Uterus (tissue), 4 donors: ENCODE data around the gene LINGO4. TPM values are rescaled to one million over a fixed set of nuclear protein-coding genes. Genes with fewer than 3 reads are reported as not detected.

Experiments
- DNase-seq, 2 donors: peaks; one replicate each; pipeline ENCODE4 v3.0.0-alpha.2; 2019 to 2020
- H3K27ac ChIP-seq, 2 donors: fragments of 200-600 bp; sonication (generic); 1 replicate in 1 of 2; 2 replicates in 1 of 2; pipeline ENCODE4 v1.5.1; 2016 to 2018
- H3K27me3 ChIP-seq, 2 donors: fragments of 200-600 bp; sonication (generic); one replicate each; pipeline ENCODE4 v1.5.1; 2018 to 2019; ENCODE audit warnings: control low read depth in 1 of 2
- H3K36me3 ChIP-seq, 2 donors: fragments of 200-600 bp; sonication (generic); one replicate each; pipeline ENCODE4 v1.5.1; 2019; ENCODE audit warnings: control low read depth in 1 of 2
- H3K4me1 ChIP-seq, 2 donors: fragments of 200-600 bp; sonication (generic); one replicate each; pipeline ENCODE4 v1.5.1; 2018 to 2019; ENCODE audit warnings: control low read depth in 1 of 2
- H3K4me3 ChIP-seq, 2 donors: fragments of 200-600 bp; sonication (generic); 1 replicate in 1 of 2; 2 replicates in 1 of 2; pipeline ENCODE4 v1.5.1; 2018 to 2019; ENCODE audit warnings: mild to moderate bottlenecking in 1 of 2
- H3K9me3 ChIP-seq, 2 donors: fragments of 200-600 bp; sonication (generic); one replicate each; pipeline ENCODE4 v1.5.1; 2019; ENCODE audit warnings: control low read depth in 1 of 2
- POLR2A ChIP-seq, 2 donors: fragments of 450-650 bp; IDR thresholded peaks; one replicate each; pipeline ENCODE4 v1.6.1; 2016; ENCODE audit warnings: antibody characterized with exemption in 2 of 2, mild to moderate bottlenecking in 1 of 2, moderate library complexity in 1 of 2
- intact Hi-C: fragments of 100-400 bp; cut with DNase I; formaldehyde crosslinking; loops from one replicate; pipeline ENCODE4 v1.15.1; 2023; ENCODE audit warnings: low total_unique reads
- total RNA-seq, 4 donors: library from RNA; depleted of rRNA in 3 of 4; stranded (reverse); fragments of >200 nt in 3 of 4; gene quantifications; one replicate each; pipeline versions ENCODE4 v1.1.0 to v1.2.4, GENCODE V29; 2014 to 2023
- TF ChIP-seq, protein P1 (sequence below), 4 experiments: fragments of 200-600 bp in 2 of 4; fragments of 450-650 bp in 2 of 4; sonication (generic) in 2 of 4; IDR thresholded peaks; one replicate each; pipeline ENCODE4 v1.5.1; 2016 to 2019; ENCODE audit warnings: antibody characterized with exemption in 4 of 4, mild to moderate bottlenecking in 2 of 4, moderate library complexity in 1 of 4
- donor health status: DM: yes; HTN: yes; CAD: no.

Gene LINGO4
- total RNA-seq, 4 donors from 2014 or later = 0.14 TPM; not detected in 3

- no peak overlapping the region for H3K27ac ChIP-seq
- H3K9me3 ChIP-seq = no peaks in the 10 kb centered on the region
- no peak for DNase-seq
- no peaks in the 10 kb centered on the region for H3K4me1 ChIP-seq
- H3K36me3 ChIP-seq = no peaks in the 10 kb centered on the region
- TF ChIP-seq, protein P1, sequence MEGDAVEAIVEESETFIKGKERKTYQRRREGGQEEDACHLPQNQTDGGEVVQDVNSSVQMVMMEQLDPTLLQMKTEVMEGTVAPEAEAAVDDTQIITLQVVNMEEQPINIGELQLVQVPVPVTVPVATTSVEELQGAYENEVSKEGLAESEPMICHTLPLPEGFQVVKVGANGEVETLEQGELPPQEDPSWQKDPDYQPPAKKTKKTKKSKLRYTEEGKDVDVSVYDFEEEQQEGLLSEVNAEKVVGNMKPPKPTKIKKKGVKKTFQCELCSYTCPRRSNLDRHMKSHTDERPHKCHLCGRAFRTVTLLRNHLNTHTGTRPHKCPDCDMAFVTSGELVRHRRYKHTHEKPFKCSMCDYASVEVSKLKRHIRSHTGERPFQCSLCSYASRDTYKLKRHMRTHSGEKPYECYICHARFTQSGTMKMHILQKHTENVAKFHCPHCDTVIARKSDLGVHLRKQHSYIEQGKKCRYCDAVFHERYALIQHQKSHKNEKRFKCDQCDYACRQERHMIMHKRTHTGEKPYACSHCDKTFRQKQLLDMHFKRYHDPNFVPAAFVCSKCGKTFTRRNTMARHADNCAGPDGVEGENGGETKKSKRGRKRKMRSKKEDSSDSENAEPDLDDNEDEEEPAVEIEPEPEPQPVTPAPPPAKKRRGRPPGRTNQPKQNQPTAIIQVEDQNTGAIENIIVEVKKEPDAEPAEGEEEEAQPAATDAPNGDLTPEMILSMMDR (IDR thresholded peaks at IDR 0.05) = no peak
- no peak for TF ChIP-seq POLR2A (IDR thresholded peaks at IDR 0.05)
- intact Hi-C loops = no loop called here
- no peak overlapping the region for H3K4me3 ChIP-seq
- no peaks in the 10 kb centered on the region for H3K27me3 ChIP-seq
Observed at GRCh38 chr1:151825204-151825603, 20.0 kb upstream of the LINGO4 start.

DNA sequence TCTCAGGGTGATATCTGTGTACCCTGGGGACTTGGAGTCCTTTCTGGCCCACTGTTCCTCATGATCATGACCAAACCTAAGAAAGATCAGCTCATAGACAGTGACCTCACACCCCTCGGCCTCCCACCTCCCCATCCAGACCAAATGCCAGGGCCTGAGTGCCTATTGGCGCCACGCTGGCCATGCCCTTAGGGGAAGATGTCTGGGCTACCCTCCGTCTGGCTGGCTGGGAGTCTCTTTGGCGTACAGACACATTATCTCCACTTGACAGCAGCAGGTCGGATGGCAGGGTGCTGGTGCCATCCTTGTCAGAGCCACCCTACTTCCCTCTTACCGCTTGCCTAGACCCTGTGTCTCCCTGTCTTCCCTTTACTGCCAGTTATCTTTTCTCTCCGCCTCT lies 18.0 kb upstream of the LINGO4 start:
- H3K4me3 ChIP-seq = no peak overlapping the region
- H3K36me3 ChIP-seq = no peaks in the 10 kb centered on the region
- no peaks in the 10 kb centered on the region for H3K4me1 ChIP-seq
- DNase-seq = no peak
- H3K9me3 ChIP-seq = no peaks in the 10 kb centered on the region
- H3K27me3 ChIP-seq = no peaks in the 10 kb centered on the region
- no peak overlapping the region for H3K27ac ChIP-seq
- intact Hi-C loops = no loop called here
- no peak for TF ChIP-seq POLR2A (IDR thresholded peaks at IDR 0.05)
- TF ChIP-seq, protein P1 (IDR thresholded peaks at IDR 0.05) = no peak

DNA sequence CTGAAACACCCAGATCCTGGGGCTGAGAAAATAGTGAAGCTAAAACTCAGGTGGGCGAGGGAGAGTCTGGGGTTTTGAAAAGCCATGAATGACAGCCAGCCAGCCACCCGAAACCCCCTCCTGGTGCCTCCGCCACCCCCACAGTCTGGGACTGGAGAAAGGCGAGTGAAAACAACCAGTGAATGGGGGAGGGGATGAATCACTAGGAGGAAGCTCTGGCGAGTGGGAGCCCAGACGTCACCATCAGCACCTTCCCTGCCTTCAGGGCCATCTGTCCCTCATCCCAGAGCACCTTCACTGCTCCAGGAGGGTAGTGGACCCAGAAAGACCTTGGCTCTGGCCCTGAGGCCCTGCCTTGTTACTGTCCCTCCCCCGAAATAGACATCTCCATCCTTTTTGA lies 17.2 kb upstream of the LINGO4 start:
- no peak overlapping the region for H3K4me3 ChIP-seq
- DNase-seq = no peak
- H3K36me3 ChIP-seq = no peaks in the 10 kb centered on the region
- no peaks in the 10 kb centered on the region for H3K9me3 ChIP-seq
- TF ChIP-seq POLR2A (IDR thresholded peaks at IDR 0.05) = no peak
- TF ChIP-seq, protein P1 (IDR thresholded peaks at IDR 0.05) = no peak
- intact Hi-C loops = no loop called here
- H3K27ac ChIP-seq = no peak overlapping the region
- H3K27me3 ChIP-seq = no peaks in the 10 kb centered on the region
- no peaks in the 10 kb centered on the region for H3K4me1 ChIP-seq

- no peak overlapping the region for H3K27ac ChIP-seq
- H3K9me3 ChIP-seq = no peaks in the 10 kb centered on the region
- no peaks in the 10 kb centered on the region for H3K4me1 ChIP-seq
- TF ChIP-seq POLR2A (IDR thresholded peaks at IDR 0.05) = no peak
- TF ChIP-seq, protein P1 (IDR thresholded peaks at IDR 0.05) = no peak
- H3K27me3 ChIP-seq = no peaks in the 10 kb centered on the region
- no peak for DNase-seq
- intact Hi-C loops = no loop called here
- no peak overlapping the region for H3K4me3 ChIP-seq
- H3K36me3 ChIP-seq = no peaks in the 10 kb centered on the region
Observed at GRCh38 chr1:151820940-151821339, 15.7 kb upstream of the LINGO4 start.

GRCh38 chr1:151819976-151820623 lies 14.9 kb upstream of the LINGO4 start:
- no peaks in the 10 kb centered on the region for H3K36me3 ChIP-seq
- H3K9me3 ChIP-seq = no peaks in the 10 kb centered on the region
- H3K4me1 ChIP-seq = no peaks in the 10 kb centered on the region
- DNase-seq = no peak
- H3K4me3 ChIP-seq = no peak overlapping the region
- H3K27me3 ChIP-seq = no peaks in the 10 kb centered on the region
- TF ChIP-seq POLR2A (IDR thresholded peaks at IDR 0.05) = no peak
- TF ChIP-seq, protein P1 (IDR thresholded peaks at IDR 0.05) = no peak
- intact Hi-C loops = no loop called here
- H3K27ac ChIP-seq = no peak overlapping the region
